GM21447 (cell line): ENCODE results near the gene FILIP1L.
"Not testable (repeated sequence)": the region's sequence is repeated elsewhere in the genome, so short reads cannot be mapped to it uniquely, and the experiment has no call there.

Experiments
- ATAC-seq: cut with Tn5 transposase; IDR thresholded peaks from one replicate; pipeline ENCODE4 v1.9.1; 2021; ENCODE audit not compliant: unreplicated experiment

FILIP1L gene

DNA sequence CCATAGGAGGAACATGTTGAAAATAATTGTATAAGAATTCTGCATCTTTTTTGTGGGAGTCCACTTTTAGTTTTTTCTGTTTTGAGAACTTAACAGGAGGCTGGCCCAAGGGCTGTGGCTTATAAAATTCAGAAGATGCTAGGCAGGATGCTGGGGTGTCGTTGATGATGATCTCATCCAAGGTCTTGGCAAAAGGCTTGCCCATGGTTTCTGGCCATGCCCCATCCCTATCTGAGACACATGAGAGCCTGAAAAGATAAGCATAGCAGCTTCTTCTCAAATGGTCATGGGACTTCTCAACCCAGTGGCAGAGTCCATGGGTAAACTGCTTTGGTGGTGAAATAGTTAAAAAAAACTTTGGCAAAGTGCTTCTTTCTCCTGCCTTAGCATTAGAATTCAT lies 261.4 kb downstream of the FILIP1L start:
- no peak for ATAC-seq

DNA sequence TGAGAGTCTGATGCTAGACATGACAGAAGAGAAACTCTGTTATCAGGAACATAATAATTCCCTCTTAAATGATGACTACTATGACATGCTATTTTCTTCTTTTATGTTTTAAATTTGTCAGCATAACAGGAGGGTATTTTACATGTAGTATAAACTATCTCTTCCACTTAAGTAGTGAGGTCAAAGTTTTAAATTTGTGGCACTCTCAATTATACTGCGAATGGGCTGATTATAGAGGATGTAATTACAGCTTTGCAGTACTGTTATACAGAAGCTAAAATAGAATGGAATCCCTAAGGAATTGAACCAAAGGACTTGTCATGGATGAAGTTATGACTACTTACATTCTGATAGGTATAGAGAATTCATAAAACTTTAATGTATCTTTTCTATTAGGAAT lies 262.3 kb downstream of the FILIP1L start:
- no peak for ATAC-seq

DNA sequence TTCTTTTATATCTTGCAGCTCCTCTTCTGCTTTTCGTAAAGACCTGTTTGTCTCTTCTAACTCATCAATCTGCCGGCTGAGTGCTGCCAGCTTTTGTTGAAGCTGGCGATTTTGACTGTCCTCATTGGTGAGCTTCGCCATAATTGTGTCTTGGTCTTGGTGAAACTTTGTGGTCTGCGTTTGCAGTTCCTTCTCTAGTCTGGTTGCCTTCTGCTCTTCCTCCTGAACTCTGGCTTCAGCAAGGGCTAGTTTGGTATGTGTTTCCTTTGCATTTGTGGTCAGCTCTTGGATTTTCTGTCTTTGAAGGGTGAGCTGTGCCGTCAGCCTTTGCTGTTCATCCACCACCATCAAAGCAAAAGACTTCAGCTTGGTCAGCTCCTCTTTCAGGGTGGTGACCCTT lies 263.7 kb downstream of the FILIP1L start:
- ATAC-seq: no peak

DNA sequence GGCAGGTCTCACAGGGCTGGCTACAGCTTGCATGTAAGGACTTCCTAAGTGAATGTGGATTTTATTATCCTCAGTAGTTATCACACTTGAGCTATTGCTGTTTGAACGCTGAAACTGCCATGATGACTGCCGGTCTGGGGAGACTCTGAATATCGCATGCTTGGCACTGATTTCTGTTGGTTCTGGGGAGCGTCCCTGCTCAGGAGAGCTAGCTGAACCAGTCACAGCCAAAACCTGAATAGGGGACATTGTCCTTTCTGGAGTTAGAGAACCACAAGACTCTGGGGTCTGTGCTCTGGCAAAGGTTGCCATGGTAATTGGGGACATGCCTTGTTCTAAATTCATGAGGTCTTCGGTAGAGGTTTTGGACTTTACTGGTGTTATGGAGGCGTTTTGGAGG lies 265.9 kb downstream of the FILIP1L start:
- no peak for ATAC-seq

DNA sequence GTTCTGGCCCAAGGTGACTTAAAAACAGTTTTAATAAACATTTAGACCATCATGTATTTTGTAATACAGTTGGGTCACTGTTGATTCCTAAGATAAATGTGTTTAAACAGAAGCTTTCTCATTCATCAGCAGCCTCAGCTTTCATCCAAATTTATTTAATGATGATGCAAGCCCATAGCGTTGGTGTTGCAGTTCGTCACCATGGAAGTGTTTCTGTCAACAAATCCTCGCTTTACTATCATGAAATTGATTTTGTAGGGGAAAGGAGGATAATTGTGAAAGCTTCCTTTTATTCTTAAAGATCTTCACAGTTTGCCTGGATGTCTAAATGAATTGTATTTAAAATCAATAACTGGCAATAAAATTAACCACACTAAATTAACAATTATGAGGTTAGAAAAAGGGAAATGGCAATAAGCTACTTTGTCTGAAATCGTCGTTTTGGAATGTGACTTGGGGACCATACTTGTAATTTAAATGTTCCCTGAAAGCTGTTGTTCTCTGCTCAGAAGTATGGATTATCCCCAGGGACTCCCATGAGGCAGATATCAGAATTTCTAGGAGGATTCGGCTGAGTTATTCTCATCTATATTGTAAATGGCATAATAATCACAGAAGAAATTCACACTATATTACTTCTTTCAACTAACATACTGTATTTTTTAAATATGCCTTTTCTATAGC lies 267.7 kb downstream of the FILIP1L start:
- no peak for ATAC-seq

DNA sequence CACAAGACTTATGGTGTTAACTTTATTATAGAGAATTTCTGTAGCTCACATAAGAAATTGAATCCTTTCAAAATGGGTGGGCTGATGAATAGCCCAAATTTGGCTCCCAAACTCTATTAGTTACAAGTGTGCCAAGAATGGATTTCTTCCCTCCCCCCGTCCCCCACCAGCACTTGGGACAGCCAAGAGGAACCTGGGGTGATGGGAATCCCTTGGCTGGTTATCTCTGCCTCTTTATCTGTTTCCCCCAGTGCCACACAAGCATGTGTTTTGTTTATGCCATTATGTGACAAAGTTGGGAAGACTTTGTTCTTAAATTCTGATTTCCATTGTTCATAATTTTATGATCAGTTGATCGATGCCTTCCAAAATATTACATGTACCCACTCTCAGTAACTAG lies 268.3 kb downstream of the FILIP1L start:
- ATAC-seq: no peak

DNA sequence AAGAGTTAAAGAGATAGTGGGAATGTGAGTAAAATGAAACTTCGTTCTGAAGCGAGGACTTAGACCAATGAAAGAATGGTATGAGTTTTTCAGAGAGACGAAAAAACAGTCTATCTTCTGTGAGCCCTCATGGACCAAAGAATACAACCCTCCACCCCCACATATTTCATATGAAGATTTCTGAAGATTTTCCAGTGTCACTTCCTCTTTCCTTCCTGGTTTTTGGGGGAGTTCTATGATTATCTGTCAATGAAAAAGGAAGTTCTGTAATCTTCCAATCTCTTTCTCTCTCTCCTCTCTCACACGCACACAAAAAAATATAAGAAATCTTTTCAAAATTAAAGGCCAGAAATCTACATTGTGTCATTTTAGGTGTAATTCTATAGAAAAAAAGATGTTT lies 269.0 kb downstream of the FILIP1L start:
- no peak for ATAC-seq

DNA sequence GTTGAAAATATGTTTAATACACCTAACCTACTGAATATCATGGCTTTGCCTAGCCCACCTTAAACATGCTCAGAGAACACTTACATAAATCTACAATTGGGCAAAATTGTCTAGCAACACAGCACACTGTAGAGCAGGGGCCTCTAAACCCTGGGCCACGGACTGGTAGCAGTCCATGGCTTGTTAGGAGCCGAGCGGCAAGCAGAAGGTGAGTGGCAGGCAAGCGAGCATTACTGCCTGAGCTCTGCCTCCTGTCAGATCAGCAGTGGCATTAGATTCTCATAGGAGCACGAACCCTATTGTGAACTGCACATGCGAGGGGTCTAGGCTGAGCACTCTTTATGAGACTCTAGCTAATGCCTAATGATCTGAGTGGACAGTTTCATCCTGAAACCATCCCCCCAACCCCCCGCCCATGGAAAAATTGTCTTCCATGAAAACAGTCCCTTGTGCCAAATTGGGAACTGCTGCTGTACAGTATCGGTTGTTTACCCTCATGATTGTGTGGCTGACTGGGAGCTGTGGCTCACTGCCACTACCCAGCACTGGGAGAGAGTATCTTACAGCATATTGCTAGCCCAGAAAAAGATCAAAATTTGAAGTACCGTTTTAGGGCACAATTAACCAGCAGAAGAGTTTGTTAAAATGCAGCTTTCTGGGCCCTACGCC lies 270.6 kb downstream of the FILIP1L start:
- peak; percentile 30 for ATAC-seq

DNA sequence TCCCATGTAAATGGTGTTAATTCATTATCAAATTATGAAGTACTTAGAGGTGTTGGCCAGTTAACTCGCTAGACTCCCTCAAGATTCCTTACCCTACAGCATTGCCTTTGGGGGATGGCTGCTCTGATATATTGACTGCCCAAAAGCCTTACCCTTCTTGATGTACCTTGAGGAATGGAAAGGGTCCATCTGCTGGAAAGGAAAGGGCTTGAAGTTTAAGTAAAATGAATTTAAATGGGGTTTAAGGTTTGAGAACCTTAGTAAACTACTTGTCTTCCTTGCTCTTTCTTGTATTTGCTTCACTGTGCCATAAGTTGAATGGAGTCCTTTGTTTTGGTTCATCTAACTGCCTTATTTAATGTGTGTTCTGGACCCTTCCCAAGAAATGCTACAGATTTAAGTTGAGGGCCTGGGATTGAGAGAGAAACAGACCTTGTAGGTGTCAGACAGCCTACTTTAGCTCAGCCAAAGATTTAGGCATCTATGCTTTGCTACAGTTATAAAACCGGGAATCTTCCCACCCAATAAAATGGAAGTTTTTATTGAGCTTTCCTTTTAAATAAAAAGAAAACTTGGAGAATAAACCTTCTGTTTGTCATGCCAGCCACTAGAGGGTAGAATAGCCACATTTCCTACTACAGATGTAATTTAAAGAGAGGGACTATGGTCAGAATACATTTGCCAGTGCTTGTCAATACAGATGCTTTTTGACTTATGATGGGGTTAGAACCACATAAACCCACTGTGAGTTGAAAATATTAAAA lies 271.3 kb downstream of the FILIP1L start:
- peak; percentile 76 for ATAC-seq

DNA sequence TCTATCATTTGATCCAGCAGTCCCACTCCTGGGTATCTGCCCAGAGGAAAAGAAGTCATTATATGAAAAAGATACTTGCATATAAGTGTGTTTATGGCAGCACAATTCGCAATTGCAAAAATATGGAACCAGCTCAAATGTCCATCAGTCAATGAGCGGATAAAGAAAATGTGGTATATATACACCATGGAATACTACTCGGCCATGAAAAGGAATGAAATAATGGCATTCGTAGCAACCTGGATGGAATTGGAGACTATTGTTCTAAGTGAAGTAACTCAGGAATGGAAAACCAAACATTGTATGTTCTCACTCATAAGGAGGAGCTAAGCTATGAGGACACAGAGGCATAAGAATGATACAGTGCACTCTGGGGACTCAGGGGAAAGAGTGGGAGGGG lies 272.4 kb downstream of the FILIP1L start:
- ATAC-seq: not testable (repeated sequence)

DNA sequence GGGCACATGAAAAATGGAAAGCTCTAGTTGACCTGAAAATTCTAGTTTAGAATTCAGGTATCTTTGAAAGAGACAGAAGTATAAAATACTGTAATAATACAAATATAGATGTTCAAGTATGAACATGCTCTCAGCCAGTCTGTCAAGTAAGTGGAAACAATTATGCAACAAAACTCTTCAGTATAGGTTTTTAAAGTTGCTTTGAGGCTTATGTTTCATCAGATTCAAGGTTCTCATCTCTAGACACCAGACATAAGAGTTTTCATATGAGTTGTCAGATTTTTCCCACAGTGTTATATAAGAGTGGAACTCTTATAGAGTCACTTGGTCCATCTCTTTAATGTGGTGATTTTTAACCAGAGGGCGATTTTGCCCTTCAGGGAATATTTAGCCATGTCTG lies 274.7 kb downstream of the FILIP1L start:
- no peak for ATAC-seq

DNA sequence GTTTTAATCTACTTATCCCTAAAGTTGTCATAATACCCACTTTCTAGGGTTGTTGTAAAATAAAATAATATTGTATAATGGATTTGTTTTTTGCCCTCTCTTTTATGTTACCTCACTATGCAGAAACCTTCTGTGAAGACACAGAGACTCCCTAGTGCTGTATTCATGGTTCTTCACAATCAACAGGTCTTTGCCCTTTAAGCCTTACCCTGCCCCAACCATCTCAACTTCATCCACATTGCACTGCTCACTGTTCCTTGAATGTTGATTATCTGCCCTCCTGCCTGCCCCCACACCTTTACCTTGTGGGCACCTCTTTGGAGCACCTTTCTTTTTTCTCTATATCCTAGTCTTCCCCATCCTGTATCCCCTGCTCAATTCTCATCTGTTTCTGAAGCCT lies 275.5 kb downstream of the FILIP1L start:
- no peak for ATAC-seq

DNA sequence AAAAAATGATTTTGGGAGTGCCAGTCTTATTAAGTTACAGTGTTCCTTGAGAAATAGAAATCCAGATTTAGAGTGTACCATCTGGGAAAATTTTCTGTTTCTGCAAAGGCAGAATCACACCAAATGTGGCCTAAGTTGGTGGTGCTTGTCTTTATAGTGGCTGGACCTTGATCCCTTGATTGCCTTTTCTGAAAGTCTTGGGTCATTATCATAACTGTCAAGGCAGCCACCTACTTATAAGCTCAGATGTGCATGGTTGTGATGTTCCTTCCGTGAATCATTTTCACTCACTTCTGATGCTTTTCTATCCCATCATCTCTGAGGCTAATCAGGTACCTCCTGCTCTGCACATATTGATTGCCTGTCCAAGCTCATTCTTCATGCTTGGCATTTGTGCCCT lies 276.6 kb downstream of the FILIP1L start:
- ATAC-seq: no peak

DNA sequence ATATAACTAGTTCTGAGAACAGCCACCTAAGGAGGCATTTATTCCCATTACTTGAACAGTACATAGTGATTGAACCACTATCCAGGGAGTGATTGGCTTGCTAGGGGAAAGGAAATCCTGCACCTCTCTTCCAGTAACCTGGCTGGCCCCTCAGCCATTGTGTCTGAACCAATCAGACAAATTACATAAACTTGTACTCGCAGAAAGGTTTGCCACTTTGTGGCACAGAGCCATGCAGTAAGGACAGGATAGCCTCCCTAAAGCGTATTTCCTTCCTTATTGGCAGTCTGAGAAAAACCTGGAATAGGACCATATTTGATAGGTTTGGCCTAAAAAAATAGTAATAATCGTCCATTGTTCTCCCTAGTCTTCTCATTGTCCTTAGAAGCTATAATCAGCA lies 277.6 kb downstream of the FILIP1L start:
- no peak for ATAC-seq

DNA sequence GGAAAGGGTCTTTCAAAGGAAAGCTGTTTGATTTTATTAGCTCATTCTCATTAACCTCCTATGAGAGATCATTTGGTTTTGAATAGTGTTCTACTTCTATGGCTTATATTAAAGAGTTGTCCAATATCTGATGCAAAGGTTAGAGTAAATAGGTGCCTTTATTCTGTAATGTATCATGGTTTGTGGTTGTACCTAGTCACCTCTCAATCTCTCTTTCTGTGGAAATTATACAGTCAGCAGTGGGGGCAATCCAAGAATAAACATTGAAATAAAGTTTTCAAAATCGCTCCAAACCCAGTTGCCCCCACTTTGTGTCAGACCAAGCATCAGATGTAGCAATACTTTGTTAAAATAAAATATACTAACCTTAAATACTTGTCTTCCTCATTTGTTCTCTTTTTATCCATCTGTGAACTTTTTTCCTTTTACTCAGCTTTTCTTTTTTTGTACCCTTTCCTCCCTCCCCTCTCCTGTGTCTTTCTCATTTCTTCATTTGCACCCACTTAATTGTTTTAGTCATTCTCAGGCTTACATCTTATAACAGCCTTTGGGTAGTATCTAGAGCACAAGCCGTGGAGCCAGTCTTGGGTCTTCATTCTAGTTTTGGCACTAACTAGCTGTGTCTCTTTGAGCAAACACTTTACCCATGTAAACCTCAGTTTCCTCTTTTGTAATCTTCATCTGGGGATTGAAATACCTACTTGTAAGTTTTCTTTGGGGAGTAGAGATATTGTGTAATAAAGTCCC lies 279.9 kb downstream of the FILIP1L start:
- ATAC-seq: no peak

DNA sequence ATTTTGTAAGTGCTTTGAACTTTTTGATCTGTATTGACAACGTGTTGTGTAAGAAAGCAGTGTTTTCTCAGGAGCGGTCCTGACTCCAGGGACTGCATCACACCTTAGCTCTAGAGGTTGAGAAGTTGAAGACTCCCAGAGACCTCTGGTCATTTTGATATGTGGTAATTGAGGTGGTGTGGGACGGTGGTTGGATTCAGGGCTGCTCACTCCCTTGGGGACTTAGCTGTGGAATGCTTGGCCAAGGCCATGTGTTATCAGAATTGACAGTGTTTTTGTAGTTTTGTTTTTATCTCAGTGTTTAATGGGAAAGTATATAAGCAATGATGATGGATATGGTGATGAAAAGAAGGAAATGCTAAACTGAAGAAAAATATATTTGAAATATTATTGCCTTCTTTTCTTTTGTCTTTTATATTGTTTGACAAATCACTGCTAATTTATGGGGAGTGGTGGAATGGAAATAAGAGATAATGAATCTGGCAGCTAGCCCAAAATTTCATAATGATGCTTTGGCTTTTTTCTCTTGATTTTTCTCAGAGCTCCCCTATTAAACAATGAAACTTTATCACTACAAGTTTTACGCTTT lies 280.6 kb downstream of the FILIP1L start:
- ATAC-seq: no peak

DNA sequence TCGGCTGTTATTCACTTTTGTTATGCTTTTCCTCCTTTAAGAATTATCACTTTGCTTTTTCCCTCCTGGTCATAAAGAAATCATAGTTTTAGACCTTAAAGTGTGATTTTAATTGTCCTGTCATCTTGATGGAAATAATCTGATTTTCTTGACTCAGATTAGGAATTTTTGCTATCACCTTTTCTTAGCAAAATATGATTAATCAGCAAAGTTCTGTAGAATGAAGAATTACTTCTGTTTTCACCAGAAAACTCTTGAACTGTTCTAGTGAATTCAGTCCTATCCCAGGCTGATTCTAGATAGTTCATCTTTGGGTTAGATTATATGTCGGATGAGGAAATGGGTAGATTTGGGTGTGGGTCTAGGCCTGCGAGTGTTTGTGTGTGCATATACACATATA lies 284.5 kb downstream of the FILIP1L start:
- ATAC-seq: no peak

DNA sequence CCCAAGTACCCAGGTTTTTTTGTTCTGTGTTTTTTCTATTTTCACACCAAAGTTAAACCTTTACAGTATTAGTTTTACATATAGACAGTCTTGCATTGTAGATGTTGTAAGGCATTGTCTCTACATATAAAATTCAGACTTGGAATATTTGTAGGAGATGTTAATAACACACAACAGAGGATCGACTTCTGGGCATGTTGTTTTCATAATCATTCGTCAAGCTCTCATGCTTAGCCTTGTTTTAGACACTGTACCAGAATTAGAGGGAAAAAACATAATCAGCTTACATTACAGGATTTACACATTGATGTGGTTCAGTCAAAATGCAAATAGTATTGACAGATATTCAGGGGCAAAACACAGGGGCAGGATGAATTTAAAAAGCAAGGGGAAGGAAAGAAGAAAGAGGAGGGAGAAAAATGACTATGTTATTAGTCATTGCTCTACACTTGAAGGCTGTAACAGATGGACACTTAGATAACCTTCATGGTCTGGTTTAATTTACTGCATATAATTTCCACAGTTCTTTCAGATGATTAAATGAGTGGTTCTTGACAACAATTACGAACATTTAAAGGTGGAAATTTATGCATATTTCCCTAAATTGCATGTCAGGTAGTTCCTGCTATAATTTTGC lies 289.2 kb downstream of the FILIP1L start:
- ATAC-seq: no peak

DNA sequence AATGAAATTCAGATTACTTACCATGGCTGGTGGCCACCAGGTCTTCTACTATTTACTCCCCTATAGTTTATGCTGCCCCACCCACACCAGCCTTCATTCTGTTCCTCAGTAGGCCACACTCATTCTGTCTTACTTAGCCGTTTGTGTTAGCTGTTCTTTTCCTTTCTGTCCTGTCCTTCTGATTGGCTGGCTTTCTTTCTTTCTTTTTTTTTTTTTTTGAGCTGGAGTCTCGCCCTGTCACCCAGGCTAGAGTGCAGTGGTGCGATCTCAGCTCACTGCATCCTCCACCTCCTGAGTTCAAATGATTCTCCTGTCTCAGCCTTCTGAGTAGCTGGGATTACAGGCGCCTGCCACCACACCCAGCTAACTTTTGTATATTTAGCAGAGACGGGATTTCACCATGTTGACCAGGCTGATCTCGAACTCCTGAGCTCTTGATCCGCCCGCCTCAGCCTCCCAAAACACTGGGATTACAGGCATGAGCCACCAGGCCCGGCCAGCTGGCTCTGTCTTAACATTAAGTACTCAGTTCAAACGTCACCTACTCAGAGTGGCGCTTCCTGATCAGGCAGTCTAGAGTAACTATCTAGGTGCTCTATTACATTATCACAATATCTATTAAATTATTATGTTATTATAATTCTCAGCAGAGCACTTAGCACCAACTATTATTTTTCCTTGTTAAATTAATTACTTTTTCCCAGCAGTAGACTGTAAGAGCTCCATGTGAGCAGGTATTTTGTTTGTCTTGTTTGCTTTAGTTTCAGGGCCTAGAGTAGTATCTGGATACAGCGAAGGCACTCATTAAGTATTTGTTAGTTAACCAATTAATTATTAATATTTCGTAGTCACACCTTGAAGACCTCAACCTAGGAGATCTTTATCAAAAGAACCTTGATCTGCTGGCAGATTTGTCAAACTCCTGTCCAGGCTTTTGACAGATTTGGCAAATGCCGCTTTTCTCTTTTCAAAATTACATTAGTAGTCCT lies 290.3 kb downstream of the FILIP1L start:
- no peak for ATAC-seq
